Kasumi-1 (cell line): ENCODE results near the gene TNFRSF8.
"Not testable (repeated sequence)": the region's sequence is repeated elsewhere in the genome, so short reads cannot be mapped to it uniquely, and the experiment has no call there.

Source experiments
- DNase-seq, 2 experiments: peaks; one replicate each; lab custom pipeline; 2025; lab: John Stamatoyannopoulos, UW

TNFRSF8 gene

GRCh38 chr1:12063141-12064072, at the start of gene TNFRSF8:
Gene TNFRSF8, plus strand, starts transcription at chr1:12063303. Its CDS starts 296 bp downstream, at chr1:12063599.
- DNase-seq: no peak

GRCh38 chr1:12014141-12014991, 48.7 kb upstream of the TNFRSF8 start:
- no peak for DNase-seq

- no peak for DNase-seq
Measured at GRCh38 chr1:12015001-12015491, 48.1 kb upstream of the TNFRSF8 start.

- no peak for DNase-seq
Measured at GRCh38 chr1:12015499-12015898, 47.6 kb upstream of the TNFRSF8 start.

GRCh38 chr1:12016182-12016581, 46.9 kb upstream of the TNFRSF8 start:
- DNase-seq: no peak

- peak; percentile 25 to 47 for DNase-seq
Measured at GRCh38 chr1:12019858-12020509, 43.1 kb upstream of the TNFRSF8 start.

- DNase-seq: no peak
Measured at GRCh38 chr1:12021616-12022015, 41.5 kb upstream of the TNFRSF8 start.

- no peak for DNase-seq
Measured at GRCh38 chr1:12022036-12022435, 41.1 kb upstream of the TNFRSF8 start.

GRCh38 chr1:12026586-12026985, 36.5 kb upstream of the TNFRSF8 start:
- DNase-seq: no peak

GRCh38 chr1:12028248-12028647, 34.9 kb upstream of the TNFRSF8 start:
- no peak for DNase-seq

GRCh38 chr1:12028957-12029511, 34.1 kb upstream of the TNFRSF8 start:
- DNase-seq: no peak

- DNase-seq: no peak
Measured at GRCh38 chr1:12029720-12030339, 33.3 kb upstream of the TNFRSF8 start.

GRCh38 chr1:12031039-12031980, 31.8 kb upstream of the TNFRSF8 start:
- peak in 1 of 2 experiments; percentile 36 for DNase-seq

- no peak for DNase-seq
Measured at GRCh38 chr1:12032161-12032621, 30.9 kb upstream of the TNFRSF8 start.

- not testable (repeated sequence) for DNase-seq
Measured at GRCh38 chr1:12033441-12033840, 29.7 kb upstream of the TNFRSF8 start.

GRCh38 chr1:12034381-12034801, 28.7 kb upstream of the TNFRSF8 start:
- DNase-seq: no peak

GRCh38 chr1:12035312-12035711, 27.8 kb upstream of the TNFRSF8 start:
- peak; percentile 14 to 40 for DNase-seq

GRCh38 chr1:12037486-12038355, 25.4 kb upstream of the TNFRSF8 start:
- DNase-seq: no peak
